Retinal pigment epithelial cell (primary cell): ENCODE results near the gene TIMM50.

Experiments used
- DNase-seq: peaks from one replicate; pipeline ENCODE4 v3.0.0-alpha.2; 2010; ENCODE audit warnings: low read depth
- H3K4me3 ChIP-seq: 2 replicates; pipeline ENCODE4 v1.5.1; 2011; ENCODE audit warnings: mild to moderate bottlenecking, low read length, control low read depth, moderate library complexity
- CTCF ChIP-seq: conservative IDR thresholded peaks from 2 replicates; pipeline ENCODE4 v1.5.1; 2011; ENCODE audit warnings: low read depth, low read length, control low read depth, inconsistent platforms

TIMM50 gene

GRCh38 chr19:39463403-39463802, 17.2 kb upstream of the TIMM50 start:
- TF ChIP-seq CTCF = no peak

GRCh38 chr19:39465956-39466747, 14.5 kb upstream of the TIMM50 start:
- H3K4me3 ChIP-seq = no peak overlapping the region
- DNase-seq = no peak
- TF ChIP-seq CTCF = no peak

More at GRCh38 chr19:39463403-39463802, 17.2 kb upstream of the TIMM50 start:
- H3K4me3 ChIP-seq = no peak overlapping the region
- DNase-seq = no peak

GRCh38 chr19:39467941-39468340, 12.7 kb upstream of the TIMM50 start:
- TF ChIP-seq CTCF = no peak
- no peak overlapping the region for H3K4me3 ChIP-seq
- no peak for DNase-seq

GRCh38 chr19:39469036-39469435, 11.6 kb upstream of the TIMM50 start:
- TF ChIP-seq CTCF = no peak
- H3K4me3 ChIP-seq = no peak overlapping the region
- DNase-seq = no peak

GRCh38 chr19:39469567-39469966, 11.1 kb upstream of the TIMM50 start:
- no peak for TF ChIP-seq CTCF
- DNase-seq = no peak
- no peak overlapping the region for H3K4me3 ChIP-seq

GRCh38 chr19:39470724-39471339, 9.8 kb upstream of the TIMM50 start:
- no peak for TF ChIP-seq CTCF
- H3K4me3 ChIP-seq = no peak overlapping the region
- DNase-seq = no peak
